Uterus (tissue), 2 donors: ENCODE data around the gene TBX6.

Source experiments
- POLR2A ChIP-seq, 2 donors: fragments of 450-650 bp; IDR thresholded peaks; one replicate each; pipeline ENCODE4 v1.6.1; 2016; ENCODE audit warnings: antibody characterized with exemption in 2 of 2, mild to moderate bottlenecking in 1 of 2, moderate library complexity in 1 of 2
- TF ChIP-seq, protein P1 (sequence below), 4 experiments: fragments of 200-600 bp in 2 of 4; fragments of 450-650 bp in 2 of 4; sonication (generic) in 2 of 4; IDR thresholded peaks; one replicate each; pipeline ENCODE4 v1.5.1; 2016 to 2019; ENCODE audit warnings: antibody characterized with exemption in 4 of 4, mild to moderate bottlenecking in 2 of 4, moderate library complexity in 1 of 4

DNA sequence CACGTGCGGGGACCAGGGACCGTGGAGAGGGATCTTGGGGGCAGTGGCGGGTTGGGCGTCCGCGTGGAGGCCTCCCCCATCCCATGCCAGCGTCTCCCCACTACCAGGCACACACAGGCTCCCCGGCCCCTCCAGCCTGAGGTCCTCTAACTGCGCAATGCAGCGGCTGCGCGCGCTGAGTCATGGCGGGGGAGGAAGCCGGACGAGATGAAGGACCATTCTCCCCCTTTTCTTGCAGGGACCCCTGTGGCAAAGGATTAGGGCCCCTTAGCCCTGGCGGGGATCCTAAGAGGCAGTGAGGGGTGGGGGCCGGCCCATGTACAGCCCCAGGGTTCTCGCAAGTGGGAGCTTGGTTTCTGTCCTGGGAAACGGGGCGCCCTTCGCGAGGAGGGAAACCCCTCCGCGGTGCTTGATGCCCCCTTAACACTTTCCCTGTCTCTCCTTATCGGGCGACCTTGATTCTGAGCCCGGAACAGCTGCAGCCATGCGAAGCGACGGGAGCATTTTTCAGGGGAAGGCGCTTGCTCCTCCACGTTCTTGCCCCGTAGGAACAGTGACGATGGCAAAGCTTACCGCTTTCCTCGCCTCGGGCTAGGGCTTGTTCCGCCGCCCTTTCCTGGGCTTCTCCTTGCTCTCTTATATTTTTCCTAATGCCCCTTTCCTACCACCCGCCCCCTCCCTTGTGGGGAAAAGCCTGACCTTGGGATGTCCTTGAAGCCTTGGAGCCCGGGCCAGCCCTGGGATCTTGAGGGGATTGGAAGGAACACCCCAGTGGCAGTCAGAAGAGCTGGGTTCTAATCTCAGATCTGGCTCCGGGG lies 25.6 kb downstream of the TBX6 start:
- TF ChIP-seq, protein P1, sequence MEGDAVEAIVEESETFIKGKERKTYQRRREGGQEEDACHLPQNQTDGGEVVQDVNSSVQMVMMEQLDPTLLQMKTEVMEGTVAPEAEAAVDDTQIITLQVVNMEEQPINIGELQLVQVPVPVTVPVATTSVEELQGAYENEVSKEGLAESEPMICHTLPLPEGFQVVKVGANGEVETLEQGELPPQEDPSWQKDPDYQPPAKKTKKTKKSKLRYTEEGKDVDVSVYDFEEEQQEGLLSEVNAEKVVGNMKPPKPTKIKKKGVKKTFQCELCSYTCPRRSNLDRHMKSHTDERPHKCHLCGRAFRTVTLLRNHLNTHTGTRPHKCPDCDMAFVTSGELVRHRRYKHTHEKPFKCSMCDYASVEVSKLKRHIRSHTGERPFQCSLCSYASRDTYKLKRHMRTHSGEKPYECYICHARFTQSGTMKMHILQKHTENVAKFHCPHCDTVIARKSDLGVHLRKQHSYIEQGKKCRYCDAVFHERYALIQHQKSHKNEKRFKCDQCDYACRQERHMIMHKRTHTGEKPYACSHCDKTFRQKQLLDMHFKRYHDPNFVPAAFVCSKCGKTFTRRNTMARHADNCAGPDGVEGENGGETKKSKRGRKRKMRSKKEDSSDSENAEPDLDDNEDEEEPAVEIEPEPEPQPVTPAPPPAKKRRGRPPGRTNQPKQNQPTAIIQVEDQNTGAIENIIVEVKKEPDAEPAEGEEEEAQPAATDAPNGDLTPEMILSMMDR (IDR thresholded peaks at IDR 0.05): peak in 1 of 4 experiments; percentile 0
- TF ChIP-seq POLR2A (IDR thresholded peaks at IDR 0.05): no peak
